Upper lobe of left lung (tissue), 6 donors: ENCODE results near the gene SRGAP2B. TPM values are rescaled to one million over a fixed set of nuclear protein-coding genes. Genes with fewer than 3 reads are reported as not detected.
"Not testable (repeated sequence)": the region's sequence is repeated elsewhere in the genome, so short reads cannot be mapped to it uniquely, and the experiment has no call there.

Source experiments
- ATAC-seq, 2 donors: fragments of 200-7000 bp; cut with Tn5 transposase; one replicate each; pipeline ENCODE4 v1.9.1; 2022; ENCODE audit warnings: mild to moderate bottlenecking in 2 of 2, moderate library complexity in 2 of 2; ENCODE audit not compliant: low FRiP score in 2 of 2
- DNase-seq, 2 donors: peaks; one replicate each; pipeline ENCODE4 v3.0.0-alpha.2; 2019 to 2020
- H3K27ac ChIP-seq, 4 donors: fragments of 200-600 bp; sonication (generic); one replicate each; pipeline ENCODE4 v1.5.1; 2016 to 2019
- H3K27me3 ChIP-seq, 4 donors: fragments of 200-600 bp; sonication (generic); one replicate each; pipeline ENCODE4 v1.5.1; 2017 to 2019
- H3K36me3 ChIP-seq, 4 donors: fragments of 200-600 bp; sonication (generic); one replicate each; pipeline ENCODE4 v1.5.1; 2016 to 2019
- H3K4me1 ChIP-seq, 4 donors: fragments of 200-600 bp; sonication (generic); one replicate each; pipeline ENCODE4 v1.5.1; 2018 to 2019
- H3K4me3 ChIP-seq, 4 donors: fragments of 200-600 bp; sonication (generic); one replicate each; pipeline ENCODE4 v1.5.1; 2017 to 2019; ENCODE audit warnings: mild to moderate bottlenecking in 2 of 4, moderate library complexity in 1 of 4
- H3K9me3 ChIP-seq, 4 donors: fragments of 200-600 bp; sonication (generic); one replicate each; pipeline ENCODE4 v1.5.1; 2018 to 2019
- WGBS, 2 donors: methylation state at CpG; one replicate each; pipeline ENCODE4 v1.1.5; 2017 to 2018; 5-methylcytosine and 5-hydroxymethylcytosine counted together
- total RNA-seq, 6 donors: library from RNA; depleted of rRNA in 4 of 6; stranded (reverse); fragments of >200 nt in 4 of 6; gene quantifications; one replicate each; pipeline versions ENCODE4 v1.1.0 to v1.2.1, GENCODE V29; 2016 to 2021
- donor health status: DM: no; HTN: no; CAD: no; lungs with moderate emphysema.
- donor health status: DM: no; HTN: yes; CAD: no; lungs with severe emphysema.

Gene SRGAP2B
- 10 to 100 TPM; 12.5 to 42.5 (median 29.0) TPM for total RNA-seq

GRCh38 chr1:145095284-145096057, at the start of gene SRGAP2B, which contains the start of gene FAM72D:
SRGAP2B (minus strand) TSS chr1:145095328; CDS start chr1:145092901, 2,427 bp downstream.
FAM72D (plus strand) TSS chr1:145095974; CDS start chr1:145096848, 874 bp downstream.
- ATAC-seq: peak; percentile 91 to 96

GRCh38 chr1:145144264-145144913, 49.3 kb upstream of the SRGAP2B start:
- not testable (repeated sequence) for H3K4me1 ChIP-seq, DNase-seq, H3K27ac ChIP-seq, H3K36me3 ChIP-seq, H3K27me3 ChIP-seq, ATAC-seq, H3K9me3 ChIP-seq, H3K4me3 ChIP-seq
- 50% methylated on average over 1 of the region's 3 CpGs; no CpG with 5 or more reads in 1 of the 2 donors for WGBS, 2 donors

More at GRCh38 chr1:145095284-145096057, at the start of gene SRGAP2B, which contains the start of gene FAM72D:
- H3K9me3 ChIP-seq, H3K4me1 ChIP-seq, DNase-seq, H3K36me3 ChIP-seq, H3K27me3 ChIP-seq: not testable (repeated sequence)
- Histone ChIP-seq H3K4me3 (peak within 1 kb of the TSS; percentile 35 to 48 (median 42)), H3K27ac (peak within 1 kb of the TSS in 2 of 4 donors; percentile 79 to 83)
- WGBS, 2 donors: no CpG with 5 or more reads among the region's 47 CpGs

GRCh38 chr1:145140549-145140948, 45.4 kb upstream of the SRGAP2B start:
- H3K9me3 ChIP-seq, H3K27me3 ChIP-seq, H3K27ac ChIP-seq, H3K4me1 ChIP-seq, DNase-seq, H3K36me3 ChIP-seq, H3K4me3 ChIP-seq, ATAC-seq: not testable (repeated sequence)
- 100% methylated on average over 1 of the region's 2 CpGs; no CpG with 5 or more reads in 1 of the 2 donors for WGBS, 2 donors

GRCh38 chr1:145134476-145134875, 39.3 kb upstream of the SRGAP2B start:
- H3K36me3 ChIP-seq, H3K9me3 ChIP-seq, H3K27me3 ChIP-seq, H3K4me3 ChIP-seq, H3K27ac ChIP-seq, DNase-seq, H3K4me1 ChIP-seq: not testable (repeated sequence)
- peak in 1 of 2 donors; percentile 68 for ATAC-seq
- WGBS, 2 donors: no CpG with 5 or more reads among the region's 1 CpG

- H3K27ac ChIP-seq: peak overlapping the region in 2 of 4 donors; percentile 39 to 49
- not testable (repeated sequence) for H3K36me3 ChIP-seq, H3K4me1 ChIP-seq, H3K27me3 ChIP-seq, H3K4me3 ChIP-seq, H3K9me3 ChIP-seq
- whole genome bisulfite sequencing, 2 donors: 25 to 52% methylated on average over 7 to 12 of the region's 14 CpGs
- ATAC-seq: peak in 1 of 2 donors; percentile 86
- DNase-seq: peak in 1 of 2 donors; percentile 12
Measured at GRCh38 chr1:145128697-145129469, 33.8 kb upstream of the SRGAP2B start.

DNA sequence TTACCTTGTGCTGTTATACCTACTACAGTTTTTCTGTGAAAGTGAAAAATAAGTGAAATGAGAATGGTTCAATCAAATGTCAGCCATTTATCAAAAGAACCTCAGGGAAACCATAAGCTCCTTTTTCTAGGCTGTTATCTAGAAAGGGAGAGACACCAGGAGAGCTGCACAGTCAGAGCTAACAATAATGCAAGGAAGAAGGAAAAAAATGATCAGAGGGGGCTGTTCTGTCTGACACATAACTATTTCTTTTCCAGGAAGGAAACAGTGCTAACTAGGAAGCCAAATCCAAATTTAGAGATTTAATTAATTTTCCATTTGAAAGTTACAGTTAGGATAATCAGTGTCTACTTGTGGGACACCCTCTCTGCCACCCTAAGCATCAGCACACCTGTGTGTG, 32.0 kb upstream of the SRGAP2B start:
- H3K27ac ChIP-seq, ATAC-seq, H3K9me3 ChIP-seq, H3K4me3 ChIP-seq, H3K4me1 ChIP-seq, H3K36me3 ChIP-seq, H3K27me3 ChIP-seq, DNase-seq: not testable (repeated sequence)

GRCh38 chr1:145125112-145125511, 30.0 kb upstream of the SRGAP2B start:
- H3K4me3 ChIP-seq, H3K27ac ChIP-seq, H3K27me3 ChIP-seq, ATAC-seq, H3K9me3 ChIP-seq, H3K4me1 ChIP-seq, H3K36me3 ChIP-seq, DNase-seq: not testable (repeated sequence)
- no CpG with 5 or more reads among the region's 1 CpG for WGBS, 2 donors

- H3K9me3 ChIP-seq, H3K27me3 ChIP-seq, H3K27ac ChIP-seq, H3K36me3 ChIP-seq, H3K4me1 ChIP-seq, H3K4me3 ChIP-seq, DNase-seq: not testable (repeated sequence)
- peak in 1 of 2 donors; percentile 70 for ATAC-seq
- no CpG with 5 or more reads among the region's 7 CpGs for WGBS, 2 donors
Measured at GRCh38 chr1:145123992-145124641, 29.0 kb upstream of the SRGAP2B start.

- H3K4me3 ChIP-seq, H3K36me3 ChIP-seq, DNase-seq, H3K27ac ChIP-seq, H3K4me1 ChIP-seq, H3K9me3 ChIP-seq, H3K27me3 ChIP-seq: not testable (repeated sequence)
- peak in 1 of 2 donors; percentile 75 for ATAC-seq
- WGBS, 2 donors: no CpG with 5 or more reads among the region's 1 CpG
Measured at GRCh38 chr1:145123062-145123395, 27.9 kb upstream of the SRGAP2B start.

- not testable (repeated sequence) for H3K27ac ChIP-seq, H3K36me3 ChIP-seq, H3K27me3 ChIP-seq, H3K4me1 ChIP-seq, H3K4me3 ChIP-seq, DNase-seq, H3K9me3 ChIP-seq
- ATAC-seq: peak in 1 of 2 donors; percentile 85
- no CpG with 5 or more reads among the region's 7 CpGs for WGBS, 2 donors
Measured at GRCh38 chr1:145122344-145123061, 27.4 kb upstream of the SRGAP2B start.

- no CpG with 5 or more reads among the region's 3 CpGs for WGBS, 2 donors
- ATAC-seq, H3K27ac ChIP-seq, H3K27me3 ChIP-seq, H3K9me3 ChIP-seq, DNase-seq, H3K4me3 ChIP-seq, H3K4me1 ChIP-seq, H3K36me3 ChIP-seq: not testable (repeated sequence)
Measured at GRCh38 chr1:145119842-145120241, 24.7 kb upstream of the SRGAP2B start.
